HEK293 (cell line): ENCODE data around the gene SPHK1.

Experiments
- BCL6B ChIP-seq: fragments of 450-650 bp; formaldehyde crosslinking; IDR thresholded peaks from 2 replicates; pipeline ENCODE4 v1.5.1; 2017; ENCODE audit warnings: missing biosample characterization, missing genetic modification characterization
- ELK4 ChIP-seq: IDR thresholded peaks from 2 replicates; pipeline ENCODE4 v1.6.1; 2011; ENCODE audit warnings: mild to moderate bottlenecking, low read depth, low read length, borderline replicate concordance
- HOXC10 ChIP-seq: sonication (generic); formaldehyde crosslinking; IDR thresholded peaks from 2 replicates; pipeline ENCODE4 v1.8.1; 2023; ENCODE audit warnings: mild to moderate bottlenecking, missing genetic modification reagents
- KLF10 ChIP-seq: fragments of 450-650 bp; IDR thresholded peaks from 2 replicates; pipeline ENCODE4 v1.5.1; 2018; ENCODE audit warnings: missing biosample characterization, mild to moderate bottlenecking, missing genetic modification characterization
- PRDM4 ChIP-seq: fragments of 450-650 bp; formaldehyde crosslinking; IDR thresholded peaks from 2 replicates; pipeline ENCODE4 v1.5.1; 2017; ENCODE audit warnings: missing biosample characterization, missing genetic modification characterization
- RBAK ChIP-seq: fragments of 450-650 bp; formaldehyde crosslinking; IDR thresholded peaks from 2 replicates; pipeline ENCODE4 v1.5.1; 2016; ENCODE audit warnings: missing biosample characterization, missing genetic modification characterization
- SETDB1 ChIP-seq: IDR thresholded peaks from one replicate; pipeline ENCODE4 v1.6.1; 2017; ENCODE audit warnings: mild to moderate bottlenecking, low read length, moderate library complexity, mixed read lengths; ENCODE audit not compliant: insufficient read length
- SP7 ChIP-seq: fragments of 450-650 bp; formaldehyde crosslinking; IDR thresholded peaks from 2 replicates; pipeline ENCODE4 v1.5.1; 2016; ENCODE audit warnings: missing biosample characterization, missing genetic modification characterization
- ZBTB17 ChIP-seq: fragments of 450-650 bp; formaldehyde crosslinking; IDR thresholded peaks from 2 replicates; pipeline ENCODE4 v1.5.1; 2016; ENCODE audit warnings: missing biosample characterization, missing genetic modification characterization
- ZBTB8A ChIP-seq: fragments of 450-650 bp; formaldehyde crosslinking; IDR thresholded peaks from 2 replicates; pipeline ENCODE4 v1.5.1; 2016; ENCODE audit warnings: missing biosample characterization, missing genetic modification characterization
- ZFP37 ChIP-seq: fragments of 450-650 bp; formaldehyde crosslinking; IDR thresholded peaks from 2 replicates; pipeline ENCODE4 v1.5.1; 2016; ENCODE audit warnings: missing biosample characterization, missing genetic modification characterization
- ZNF133 ChIP-seq: fragments of 450-650 bp; formaldehyde crosslinking; IDR thresholded peaks from 2 replicates; pipeline ENCODE4 v1.5.1; 2016; ENCODE audit warnings: missing biosample characterization, missing genetic modification characterization
- ZNF155 ChIP-seq: fragments of 450-650 bp; formaldehyde crosslinking; IDR thresholded peaks from 2 replicates; pipeline ENCODE4 v1.5.1; 2016; ENCODE audit warnings: missing biosample characterization, missing genetic modification characterization
- ZNF404 ChIP-seq: fragments of 450-650 bp; formaldehyde crosslinking; IDR thresholded peaks from 2 replicates; pipeline ENCODE4 v1.5.1; 2017; ENCODE audit warnings: missing biosample characterization, missing genetic modification characterization
- ZNF423 ChIP-seq: fragments of 450-650 bp; formaldehyde crosslinking; IDR thresholded peaks from 2 replicates; pipeline ENCODE4 v1.5.1; 2016; ENCODE audit warnings: missing biosample characterization, missing genetic modification characterization
- ZNF473 ChIP-seq: fragments of 450-650 bp; formaldehyde crosslinking; IDR thresholded peaks from 2 replicates; pipeline ENCODE4 v1.5.1; 2017; ENCODE audit warnings: missing biosample characterization, missing genetic modification characterization
- ZNF48 ChIP-seq: fragments of 450-650 bp; formaldehyde crosslinking; IDR thresholded peaks from 2 replicates; pipeline ENCODE4 v1.5.1; 2016; ENCODE audit warnings: missing biosample characterization, missing genetic modification characterization
- ZNF488 ChIP-seq: fragments of 450-650 bp; formaldehyde crosslinking; IDR thresholded peaks from 2 replicates; pipeline ENCODE4 v1.5.1; 2016; ENCODE audit warnings: missing biosample characterization, missing genetic modification characterization
- ZNF514 ChIP-seq: fragments of 450-650 bp; formaldehyde crosslinking; IDR thresholded peaks from 2 replicates; pipeline ENCODE4 v1.5.1; 2016; ENCODE audit warnings: missing biosample characterization, missing genetic modification characterization
- ZNF518A ChIP-seq: fragments of 450-650 bp; formaldehyde crosslinking; conservative IDR thresholded peaks from 2 replicates; pipeline ENCODE4 v1.5.1; 2016; ENCODE audit warnings: low read depth, missing biosample characterization, missing genetic modification characterization
- ZNF521 ChIP-seq: fragments of 450-650 bp; formaldehyde crosslinking; IDR thresholded peaks from 2 replicates; pipeline ENCODE4 v1.5.1; 2017; ENCODE audit warnings: missing biosample characterization, mild to moderate bottlenecking, missing genetic modification characterization
- ZNF645 ChIP-seq: fragments of 450-650 bp; formaldehyde crosslinking; IDR thresholded peaks from 2 replicates; pipeline ENCODE4; 2016; ENCODE audit warnings: missing biosample characterization, missing genetic modification characterization
- ZNF747 ChIP-seq: fragments of 450-650 bp; formaldehyde crosslinking; IDR thresholded peaks from 2 replicates; pipeline ENCODE4 v1.5.1; 2016; ENCODE audit warnings: missing biosample characterization, missing genetic modification characterization
- ZNF76 ChIP-seq: fragments of 450-650 bp; formaldehyde crosslinking; IDR thresholded peaks from 2 replicates; pipeline ENCODE4; 2016; ENCODE audit warnings: low read depth, missing biosample characterization, missing genetic modification characterization, borderline replicate concordance
- ZNF768 ChIP-seq: fragments of 450-650 bp; formaldehyde crosslinking; IDR thresholded peaks from 2 replicates; pipeline ENCODE4 v1.5.1; 2018; ENCODE audit warnings: missing biosample characterization, mild to moderate bottlenecking, missing genetic modification characterization
- ZSCAN5A ChIP-seq: fragments of 450-650 bp; formaldehyde crosslinking; IDR thresholded peaks from 2 replicates; pipeline ENCODE4 v1.5.1; 2016; ENCODE audit warnings: missing biosample characterization, missing genetic modification characterization
- ZXDB ChIP-seq: fragments of 450-650 bp; formaldehyde crosslinking; IDR thresholded peaks from 2 replicates; pipeline ENCODE4 v1.5.1; 2016; ENCODE audit warnings: missing biosample characterization, missing genetic modification characterization

The SPHK1 gene

GRCh38 chr17:76353599-76354316 lies 30.7 kb upstream of the SPHK1 start, which contains the start of gene PRPSAP1 (continued):
- TF ChIP-seq KLF10 (tag by site-specific recombination) (peak; percentile 95), ZBTB8A (peak; percentile 92), ZNF133 (tag by site-specific recombination) (no peak), ZFP37 (tag by site-specific recombination) (peak; percentile 49), ZNF518A (tag by site-specific recombination) (peak; percentile 65), ZXDB (tag by site-specific recombination) (peak; percentile 94), ZNF514 (tag by site-specific recombination) (no peak), ZBTB17 (tag by site-specific recombination) (peak; percentile 94), SETDB1 (no peak), PRDM4 (tag by site-specific recombination) (peak; percentile 77), ELK4 (no peak), ZNF423 (tag by site-specific recombination) (no peak), HOXC10 (CRISPR knock-in tag) (no peak), ZNF768 (tag by site-specific recombination) (no peak), ZNF747 (tag by site-specific recombination) (no peak), ZSCAN5A (tag by site-specific recombination) (no peak; the same call in none of the 2 replicates), SP7 (tag by site-specific recombination) (peak; percentile 95), ZNF155 (tag by site-specific recombination) (no peak), ZNF473 (no peak), ZNF76 (peak; percentile 92), RBAK (tag by site-specific recombination) (no peak), ZNF488 (no peak), ZNF645 (tag by site-specific recombination) (no peak), BCL6B (tag by site-specific recombination) (no peak), ZNF404 (tag by site-specific recombination) (no peak), ZNF48 (no peak), ZNF521 (tag by site-specific recombination) (no peak)
